ENCODE data around the gene SCGB3A2. TPM values are rescaled to one million over a fixed set of nuclear protein-coding genes. Genes with fewer than 3 reads are reported as not detected.

Gene SCGB3A2
- polyA plus RNA-seq, 1 of the 3 experiments (the other 2 are of a cell fraction), result not detected

GRCh38 chr5:147918101-147918685 lies 39.7 kb downstream of the SCGB3A2 start:
- no peak overlapping the region for H3K4me2 ChIP-seq
- H3K27ac ChIP-seq (ENCODE audit: low read depth in 2 of 2, low read length in 1 of 2), result peak overlapping the region in 1 of 2 experiments; percentile 30; a peak in 1 of 4 replicates
- DNase-seq, result no peak
- H3K4me3 ChIP-seq (ENCODE audit: low read depth in 2 of 2, low read length in 1 of 2), result no peak overlapping the region
- H3K27me3 ChIP-seq (ENCODE audit: insufficient read depth), result no peaks in the 10 kb centered on the region
- no peak overlapping the region for H3K9ac ChIP-seq
- H3K9me2 ChIP-seq, result no peaks in the 10 kb centered on the region
- peaks cover 3% of the 10 kb centered on the region for H3F3A ChIP-seq (replicated peaks; ENCODE audit: insufficient read depth)
- H3K79me2 ChIP-seq (ENCODE audit: insufficient read depth), result no peaks in the 10 kb centered on the region
- 27% methylated on average over 2 of the region's 2 CpGs for WGBS (ENCODE audit: low lambda C conversion rate)
- ChIA-PET POLR2A (no interaction called here), CTCF (interaction anchor here (0.6 to 1.9 kb wide), 2 partner anchors 17 to 190 kb away, joined by 3 to 6 read pairs; no protein-coding TSS in a partner anchor)
- TF ChIP-seq FOSL2 (IDR thresholded peaks at IDR 0.05; ENCODE audit: borderline replicate concordance, low read depth), result no peak
- TF ChIP-seq FOXJ3 (CRISPR knock-in tag; IDR thresholded peaks at IDR 0.05), result no peak
- TF ChIP-seq RXRA (IDR thresholded peaks at IDR 0.05; ENCODE audit: borderline replicate concordance, low read depth), result no peak
- no peak for TF ChIP-seq ZBTB33 (IDR thresholded peaks at IDR 0.05; ENCODE audit: borderline replicate concordance, low read depth)
- TF ChIP-seq USF2 (IDR thresholded peaks at IDR 0.05; ENCODE audit: borderline replicate concordance, low read depth, low read length), result no peak
- TF ChIP-seq EZH2phosphoT487 (IDR thresholded peaks at IDR 0.05; ENCODE audit: borderline replicate concordance, low read depth), result no peak
- TF ChIP-seq TEAD4 (IDR thresholded peaks at IDR 0.05; ENCODE audit: borderline replicate concordance, insufficient read depth), result no peak
- H4K20me1 ChIP-seq (ENCODE audit: insufficient read depth), result no peaks in the 10 kb centered on the region
- no peaks in the 10 kb centered on the region for H3K36me3 ChIP-seq (replicated peaks in 1 of 2; ENCODE audit: control insufficient read depth in 1 of 2, insufficient read depth in 2 of 2, low read length in 1 of 2)
- H3K9me3 ChIP-seq, result no peaks in the 10 kb centered on the region
- H2AFZ ChIP-seq (ENCODE audit: low read depth), result no peak overlapping the region
- peaks cover 0 to 8% of the 10 kb centered on the region in 2 experiments; a peak in 1 of 4 replicates for H3K4me1 ChIP-seq (ENCODE audit: control insufficient read depth in 1 of 2, insufficient read depth in 2 of 2, low read depth in 1 of 2, low read length in 1 of 2)

GRCh38 chr5:147918899-147919298 lies 40.4 kb downstream of the SCGB3A2 start:
- H3K27me3 ChIP-seq (ENCODE audit: insufficient read depth), result no peaks in the 10 kb centered on the region
- no peak for DNase-seq
- H3K9me2 ChIP-seq, result no peaks in the 10 kb centered on the region
- peaks cover 0 to 8% of the 10 kb centered on the region in 2 experiments; a peak in 1 of 4 replicates for H3K4me1 ChIP-seq (ENCODE audit: control insufficient read depth in 1 of 2, insufficient read depth in 2 of 2, low read depth in 1 of 2, low read length in 1 of 2)
- no peaks in the 10 kb centered on the region for H3K79me2 ChIP-seq (ENCODE audit: insufficient read depth)
- H3K4me2 ChIP-seq, result no peak overlapping the region
- H3K27ac ChIP-seq (ENCODE audit: low read depth in 2 of 2, low read length in 1 of 2), result no peak overlapping the region
- no peaks in the 10 kb centered on the region for H3K36me3 ChIP-seq (replicated peaks in 1 of 2; ENCODE audit: control insufficient read depth in 1 of 2, insufficient read depth in 2 of 2, low read length in 1 of 2)
- no peak for TF ChIP-seq FOSL2 (IDR thresholded peaks at IDR 0.05; ENCODE audit: borderline replicate concordance, low read depth)
- no peak for TF ChIP-seq NRF1 (IDR thresholded peaks at IDR 0.05; ENCODE audit: low read depth, low read length)
- TF ChIP-seq FOXM1 (IDR thresholded peaks at IDR 0.05; ENCODE audit: low read depth), result no peak
- no peak for TF ChIP-seq SMC3 (IDR thresholded peaks at IDR 0.05; ENCODE audit: low read depth, low read length)
- no peak for TF ChIP-seq MXI1 (IDR thresholded peaks at IDR 0.05; ENCODE audit: low read depth, low read length)
- TF ChIP-seq TAF1 (IDR thresholded peaks at IDR 0.05; ENCODE audit: borderline replicate concordance, low read depth, low read length), result no peak
- TF ChIP-seq MEF2A (IDR thresholded peaks at IDR 0.05; ENCODE audit: borderline replicate concordance, low read depth), result no peak
- TF ChIP-seq RXRA (IDR thresholded peaks at IDR 0.05; ENCODE audit: borderline replicate concordance, low read depth), result no peak
- H3K9me3 ChIP-seq, result no peaks in the 10 kb centered on the region
- H3F3A ChIP-seq (replicated peaks; ENCODE audit: insufficient read depth), result peaks cover 2% of the 10 kb centered on the region
- CTCF ChIA-PET, result interaction anchor here (0.9 to 1.9 kb wide), 2 partner anchors 16 to 32 kb away, joined by 3 to 6 read pairs; no protein-coding TSS in a partner anchor
- no peak overlapping the region for H2AFZ ChIP-seq (ENCODE audit: low read depth)
- H3K4me3 ChIP-seq (ENCODE audit: low read depth in 2 of 2, low read length in 1 of 2), result no peak overlapping the region
- WGBS (ENCODE audit: low lambda C conversion rate), result 55% methylated on average over 3 of the region's 3 CpGs
- H3K9ac ChIP-seq, result no peak overlapping the region
- POLR2A ChIA-PET, result no interaction called here
- H4K20me1 ChIP-seq (ENCODE audit: insufficient read depth), result no peaks in the 10 kb centered on the region

Data from SK-N-SH (cell line).